ENCODE results near the gene GRIK5.

Gene GRIK5

GRCh38 chr19:41988947-41989346 is 81.1 kb downstream of the GRIK5 start:
- DNase-seq (ENCODE audit: low read depth): no peak

- DNase-seq (ENCODE audit: low read depth): no peak
Measured at GRCh38 chr19:41987141-41987860, 82.7 kb downstream of the GRIK5 start.

DNA sequence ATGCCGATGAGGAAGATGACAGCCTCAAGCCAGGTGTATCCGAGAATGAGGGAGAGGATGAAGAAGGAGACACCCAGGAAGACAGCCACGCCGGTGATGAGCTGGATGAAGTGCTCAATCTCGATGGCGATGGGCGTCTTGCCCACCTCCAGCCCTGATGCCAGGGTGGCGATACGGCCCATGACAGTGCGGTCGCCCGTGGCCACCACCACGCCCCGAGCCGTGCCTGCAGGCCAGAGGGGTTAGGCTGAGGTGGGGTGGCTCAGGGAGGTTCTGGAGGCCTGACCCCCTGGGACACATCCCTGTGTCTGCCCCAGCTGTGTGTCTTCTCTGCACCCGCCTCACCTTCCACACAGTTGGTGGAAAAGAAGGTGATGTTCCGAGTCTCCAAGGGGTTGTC is 85.0 kb downstream of the GRIK5 start:
- no peak for DNase-seq (ENCODE audit: low read depth)

DNA sequence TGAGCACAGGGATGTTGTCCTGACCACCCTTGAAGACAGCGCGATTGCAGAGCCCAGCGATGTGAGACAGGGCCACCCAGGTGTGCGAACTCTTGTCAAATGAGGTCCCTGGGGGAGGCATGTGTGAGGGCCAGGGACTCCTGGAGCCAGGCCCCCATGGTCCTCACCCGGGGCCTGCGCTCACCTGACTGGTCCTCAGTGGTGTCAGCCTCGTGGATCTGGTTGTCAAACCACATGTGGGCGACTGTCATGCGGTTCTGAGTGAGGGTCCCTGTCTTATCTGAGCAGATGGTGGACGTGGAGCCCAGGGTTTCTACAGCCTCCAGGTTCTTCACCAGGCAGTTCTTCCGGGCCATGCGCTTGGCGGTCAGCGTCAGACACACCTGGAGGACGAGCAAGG is 88.3 kb downstream of the GRIK5 start:
- DNase-seq (ENCODE audit: low read depth): no peak

DNA sequence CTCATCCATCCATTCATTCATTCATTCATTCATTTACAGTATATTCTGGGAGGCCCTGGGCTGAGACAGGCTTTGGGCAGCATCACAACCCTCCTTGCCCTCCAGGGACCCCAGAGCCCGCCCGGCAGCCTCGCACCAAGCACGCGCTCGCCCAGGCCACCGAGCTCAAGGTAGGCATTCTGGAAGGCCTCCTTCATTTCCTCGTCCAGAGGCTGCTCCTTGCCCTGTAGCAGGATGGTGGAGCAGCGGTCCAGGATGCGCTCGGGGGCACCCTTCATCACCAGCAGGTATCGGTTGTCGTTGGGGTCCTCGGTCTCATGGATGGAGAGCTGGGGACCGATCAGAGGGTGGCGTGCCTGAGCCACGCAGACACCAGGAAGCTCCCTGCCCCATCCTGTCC is 91.5 kb downstream of the GRIK5 start:
- no peak for DNase-seq (ENCODE audit: low read depth)

DNA sequence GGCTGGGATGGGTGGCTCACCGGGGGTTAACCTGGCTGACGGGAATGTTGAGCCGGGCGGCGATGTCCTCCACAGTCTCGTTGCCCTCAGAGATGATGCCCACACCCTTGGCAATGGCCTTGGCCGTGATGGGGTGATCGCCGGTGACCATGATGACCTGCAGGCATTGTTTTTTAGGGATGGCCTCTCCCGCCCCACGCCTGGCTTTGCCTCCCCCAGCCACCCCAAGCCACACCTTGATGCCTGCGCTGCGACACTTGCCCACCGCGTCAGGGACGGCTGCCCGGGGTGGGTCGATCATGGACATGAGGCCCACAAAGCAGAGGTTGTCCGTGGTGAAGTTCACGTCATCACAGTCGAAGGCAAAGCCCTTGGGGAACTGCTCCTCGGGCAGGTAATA is 92.1 kb downstream of the GRIK5 start:
- DNase-seq (ENCODE audit: low read depth): no peak

GRCh38 chr19:41974652-41975051 is 95.4 kb downstream of the GRIK5 start:
- DNase-seq (ENCODE audit: low read depth): no peak

DNA sequence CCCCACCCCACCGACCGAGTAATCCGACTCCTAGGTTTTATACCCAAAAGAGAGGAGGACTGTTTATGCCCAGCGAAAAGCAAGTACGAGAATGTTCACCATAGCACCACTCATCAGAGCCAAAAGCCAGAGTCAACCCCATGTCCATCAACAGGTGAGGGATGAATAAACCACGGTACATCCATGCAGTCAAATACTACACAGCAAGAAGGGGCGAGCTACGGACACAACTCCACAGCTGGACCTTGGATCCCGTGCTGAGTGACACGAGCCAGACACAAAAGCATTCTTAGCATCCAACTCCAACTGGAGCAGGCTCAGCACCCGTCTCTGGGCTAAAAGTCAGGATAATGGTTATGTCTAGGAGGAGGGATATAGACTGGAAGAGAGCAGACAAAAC is 98.6 kb downstream of the GRIK5 start:
- DNase-seq (ENCODE audit: low read depth): no peak

DNA sequence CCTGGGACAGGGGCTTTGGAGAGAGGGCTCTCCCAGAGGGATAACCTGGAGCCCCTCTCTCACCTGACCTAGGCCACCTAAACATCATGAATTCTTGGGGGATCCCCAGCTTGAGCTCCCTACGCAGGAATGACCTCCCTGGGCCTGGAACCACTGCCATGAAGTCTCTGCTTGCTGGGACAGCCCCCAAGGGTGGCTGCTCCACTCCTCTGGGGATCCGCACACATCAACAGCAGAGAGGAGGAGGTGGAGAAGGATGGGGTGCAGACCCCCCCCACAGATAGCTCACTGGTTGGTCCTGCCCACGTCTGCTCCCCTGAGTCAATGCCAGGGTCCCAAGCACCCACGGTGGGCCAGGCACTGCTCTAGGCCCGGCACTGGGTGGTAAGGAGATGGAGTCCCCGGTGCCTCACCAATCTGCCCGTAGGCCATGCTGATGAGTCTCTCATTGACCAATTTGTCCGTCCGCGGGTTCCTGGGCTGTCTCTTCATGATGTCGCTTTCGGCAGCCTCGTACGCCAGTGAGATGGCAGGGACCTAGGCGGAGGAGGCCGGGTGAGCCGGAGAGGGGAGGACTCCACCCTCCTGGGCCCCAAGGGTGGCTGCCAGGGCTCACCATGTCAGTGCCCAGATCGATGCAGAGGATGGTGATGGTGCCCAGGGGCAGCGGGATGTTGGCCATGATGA is 100.1 kb downstream of the GRIK5 start:
- no peak for DNase-seq (ENCODE audit: low read depth)

DNA sequence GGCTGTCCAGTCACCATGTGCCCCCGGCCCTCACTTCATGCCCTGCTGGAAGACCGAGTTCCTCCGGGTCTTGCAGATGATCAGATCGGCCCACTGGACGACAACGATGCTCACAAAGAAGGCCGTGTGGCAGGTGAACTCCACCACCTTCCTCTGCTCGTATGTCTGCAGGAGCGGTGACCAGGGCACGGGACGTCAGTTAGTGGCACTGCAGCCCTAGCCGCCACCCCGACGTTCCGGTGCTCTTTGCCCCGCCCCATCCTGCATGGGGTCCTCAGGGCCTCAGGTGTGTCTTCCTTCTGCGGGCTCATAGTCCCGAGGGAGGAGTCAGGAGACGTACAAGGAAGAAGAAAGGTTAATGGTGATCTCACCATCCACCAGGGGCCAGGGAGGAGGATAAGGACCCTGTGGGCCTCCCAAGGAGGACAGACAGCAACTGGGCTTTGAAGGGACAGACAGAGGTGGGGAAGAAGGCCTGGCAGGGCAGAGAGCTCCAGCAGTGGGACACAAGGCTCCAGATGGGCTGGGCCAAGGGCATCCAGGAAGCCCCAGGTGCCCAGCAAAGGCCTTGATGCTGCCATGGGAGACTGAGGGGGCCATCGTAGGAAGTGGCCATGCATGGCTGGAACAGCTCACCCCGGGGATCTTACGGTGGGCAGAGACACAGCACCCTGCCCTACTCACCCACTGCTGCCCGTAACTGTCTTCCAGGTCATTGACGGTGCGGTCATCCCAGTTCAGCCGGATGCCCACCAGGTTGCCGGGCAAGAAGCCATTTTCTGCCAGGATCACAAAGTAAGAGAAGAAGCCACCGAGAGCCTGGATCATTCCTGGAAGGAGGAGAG is 101.0 kb downstream of the GRIK5 start:
- DNase-seq (ENCODE audit: low read depth): no peak

DNA sequence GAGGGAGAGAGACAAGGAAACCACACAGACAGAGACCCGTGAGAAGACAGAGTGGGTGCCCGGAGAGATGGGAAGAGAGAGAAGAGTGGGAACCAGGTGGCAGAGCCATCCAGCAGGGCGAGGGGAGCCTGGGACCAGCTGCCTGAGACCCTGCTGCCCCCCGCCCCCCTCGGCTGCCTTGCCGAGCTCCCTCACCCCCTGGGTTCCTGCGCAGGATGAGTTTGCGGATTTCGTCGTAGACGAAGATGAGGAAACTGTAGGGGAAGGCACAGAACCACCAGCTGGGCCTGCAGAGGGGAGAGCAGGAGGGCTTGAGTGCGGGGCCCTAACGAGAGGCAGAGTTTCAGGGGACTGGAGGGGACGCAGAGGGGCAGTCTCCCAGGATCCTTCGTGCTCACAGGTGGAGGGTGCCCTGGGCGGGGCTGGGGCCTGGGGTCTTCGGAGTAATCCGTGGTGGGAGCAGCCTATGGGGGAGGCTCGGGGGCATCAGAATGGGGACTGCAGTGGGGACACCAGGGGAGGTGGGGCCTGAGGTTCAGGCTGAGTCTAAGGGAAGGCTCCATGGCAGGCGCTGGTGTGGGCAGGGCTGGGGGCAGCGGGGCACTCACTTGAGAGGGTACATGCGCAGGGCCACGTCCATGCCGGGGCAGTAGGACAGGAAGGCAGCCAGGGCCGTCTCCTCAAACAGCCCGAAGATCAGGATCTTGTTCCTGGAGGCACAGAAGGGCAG is 102.8 kb downstream of the GRIK5 start:
- DNase-seq (ENCODE audit: low read depth): no peak

DNA sequence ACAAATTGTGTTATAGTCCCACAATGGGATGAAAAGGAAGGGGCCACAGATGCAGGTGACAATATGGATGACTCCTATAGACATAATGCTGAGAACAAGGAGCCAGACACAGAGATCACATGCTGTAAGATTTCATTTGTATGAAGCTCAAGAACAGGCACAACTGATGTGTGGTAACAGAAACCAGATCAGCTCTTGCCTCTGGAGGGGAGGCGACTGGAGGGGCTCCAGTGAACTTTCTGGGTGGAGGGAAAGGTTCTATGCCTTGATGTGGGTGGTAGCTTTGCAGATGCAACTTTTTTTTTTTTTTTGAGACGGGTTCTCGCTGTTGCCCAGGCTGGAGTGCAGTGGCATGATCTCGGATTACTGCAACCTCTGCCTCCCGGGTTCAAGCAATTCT is 104.9 kb downstream of the GRIK5 start:
- no peak for DNase-seq (ENCODE audit: low read depth)

GRCh38 chr19:41960973-41961372 is 109.0 kb downstream of the GRIK5 start:
- no peak for DNase-seq (ENCODE audit: low read depth)

GRCh38 chr19:41959056-41960053 is 110.7 kb downstream of the GRIK5 start, which contains the start of gene RABAC1:
TSS of gene RABAC1 (minus strand) at chr19:41959321. CDS start at chr19:41959292, 29 bp downstream.
- peak; percentile 93 for DNase-seq (ENCODE audit: low read depth)

DNA sequence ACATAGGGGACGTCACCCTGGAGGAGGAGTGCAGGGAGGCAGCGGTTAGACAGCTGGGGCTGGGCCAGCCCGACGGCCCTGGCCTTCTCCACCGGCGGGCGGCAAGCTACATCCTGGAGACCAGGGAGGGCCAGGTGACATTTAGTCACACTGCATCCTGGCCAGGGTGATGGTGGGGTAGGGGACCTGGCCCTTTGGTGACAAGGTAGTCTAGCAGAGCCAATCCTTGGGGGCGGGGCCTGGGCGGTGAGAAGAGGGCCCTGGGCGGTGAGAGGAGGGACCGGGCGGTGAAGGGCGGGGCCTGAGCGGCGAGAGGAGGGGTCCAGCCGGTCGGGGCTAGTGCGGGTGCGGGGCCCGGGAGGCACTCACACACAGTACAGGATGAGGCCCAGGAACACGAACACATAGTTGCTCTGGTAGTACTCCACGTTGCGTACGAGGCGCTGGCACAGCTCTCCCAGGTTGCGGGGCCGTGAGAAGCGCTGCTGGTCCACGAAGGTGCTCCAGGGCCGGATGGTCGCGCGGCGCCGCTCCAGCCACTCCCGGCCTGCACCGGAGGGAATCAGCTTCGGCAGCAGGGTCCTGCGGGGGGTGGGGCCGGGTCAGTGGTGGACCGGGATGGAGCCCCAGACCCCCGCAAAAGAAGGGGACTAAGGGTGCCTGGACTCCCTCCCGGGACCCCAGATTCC is 111.5 kb downstream of the GRIK5 start:
- peak; percentile 74 for DNase-seq (ENCODE audit: low read depth)

GRCh38 chr19:41957838-41958366 is 112.1 kb downstream of the GRIK5 start:
- DNase-seq (ENCODE audit: low read depth): peak; percentile 88

GRCh38 chr19:41957161-41957837 is 112.7 kb downstream of the GRIK5 start:
- no peak for DNase-seq (ENCODE audit: low read depth)

- DNase-seq (ENCODE audit: low read depth): no peak
Measured at GRCh38 chr19:41956621-41957020, 113.4 kb downstream of the GRIK5 start.

GRCh38 chr19:41955521-41955920 is 114.5 kb downstream of the GRIK5 start:
- DNase-seq (ENCODE audit: low read depth): no peak

Measured in ELR (cell line).